Left lung (tissue), 10 donors: ENCODE measurements around the gene HLA-DQB1. TPM values are rescaled to one million over a fixed set of nuclear protein-coding genes. Genes with fewer than 3 reads are reported as not detected.

ENCODE experiments used
- ATAC-seq: fragments of 200-7000 bp; cut with Tn5 transposase; one replicate; pipeline ENCODE4 v1.9.1; 2020; ENCODE audit warnings: moderate library complexity
- DNase-seq, 4 donors: peaks; one replicate each; pipeline ENCODE4 v3.0.0-alpha.2; 2013 to 2020
- H3K27ac ChIP-seq, 2 donors: fragments of 200-600 bp; sonication (generic) in 1 of 2; one replicate each; pipeline versions ENCODE4 v1.5.0 to v1.8.0; 2020 to 2021
- H3K27me3 ChIP-seq, 2 donors: fragments of 200-600 bp; sonication (generic) in 1 of 2; one replicate each; pipeline versions ENCODE4 v1.5.0 to v1.8.0; 2020 to 2021
- H3K36me3 ChIP-seq, 2 donors: fragments of 200-600 bp; sonication (generic) in 1 of 2; one replicate each; pipeline versions ENCODE4 v1.5.0 to v1.8.0; 2020 to 2021
- H3K4me1 ChIP-seq, 2 donors: fragments of 200-600 bp; one replicate each; pipeline ENCODE4 v1.8.0; 2021
- H3K4me3 ChIP-seq, 2 donors: fragments of 200-600 bp; sonication (generic) in 1 of 2; one replicate each; pipeline versions ENCODE4 v1.5.0 to v1.8.0; 2020 to 2021; ENCODE audit warnings: mild to moderate bottlenecking in 1 of 2
- H3K9me3 ChIP-seq, 2 donors: fragments of 200-600 bp; sonication (generic) in 1 of 2; one replicate each; pipeline versions ENCODE4 v1.5.0 to v1.8.0; 2020 to 2021
- intact Hi-C, 2 donors: fragments of 100-400 bp; cut with DNase I; formaldehyde crosslinking; loops; one replicate each; pipeline versions ENCODE4 v1.11.2 to v1.14.2; 2022
- polyA plus RNA-seq, 6 donors: library from polyadenylated mRNA; unstranded; fragments of 120-200 nt; gene quantifications; one replicate each; pipeline ENCODE4 v1.2.1, GENCODE V29; 2013; ENCODE audit not compliant: insufficient read length in 6 of 6
- total RNA-seq, 2 donors: library from RNA; stranded (reverse); fragmentation: NEBNext Ultra II Directional; extraction: Animal tissue kit (Norgen Biotek cat#: 25700); gene quantifications; one replicate each; pipeline ENCODE4 v1.2.1, GENCODE V29; 2021
- TF ChIP-seq, protein P1 (sequence below), 2 donors: fragments of 200-600 bp; sonication (generic) in 1 of 2; IDR thresholded peaks; one replicate each; pipeline versions ENCODE4 v1.5.0 to v1.8.0; 2021; ENCODE audit warnings: antibody characterized with exemption in 2 of 2
- donor health status: DM: no; HTN: yes; CAD: no.
- donor health status: DM: no; HTN: no; CAD: no.

The HLA-DQB1 gene
- total and polyA plus RNA-seq, 8 donors, result 2.8 to 172 (median 6.8) TPM

DNA sequence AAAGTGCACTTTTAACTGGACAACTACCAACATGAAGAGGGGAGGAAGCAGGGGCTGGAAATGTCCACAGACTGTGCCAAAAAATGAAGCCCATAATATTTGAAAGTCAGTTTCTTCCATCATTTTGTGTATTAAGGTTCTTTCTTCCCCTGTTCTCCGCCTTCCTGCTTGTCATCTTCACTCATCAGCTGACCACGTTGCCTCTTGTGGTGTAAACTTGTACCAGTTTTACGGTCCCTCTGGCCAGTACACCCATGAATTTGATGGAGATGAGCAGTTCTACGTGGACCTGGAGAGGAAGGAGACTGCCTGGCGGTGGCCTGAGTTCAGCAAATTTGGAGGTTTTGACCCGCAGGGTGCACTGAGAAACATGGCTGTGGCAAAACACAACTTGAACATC, 25.3 kb downstream of the HLA-DQB1 start:
- no peak for ATAC-seq
- TF ChIP-seq, protein P1, sequence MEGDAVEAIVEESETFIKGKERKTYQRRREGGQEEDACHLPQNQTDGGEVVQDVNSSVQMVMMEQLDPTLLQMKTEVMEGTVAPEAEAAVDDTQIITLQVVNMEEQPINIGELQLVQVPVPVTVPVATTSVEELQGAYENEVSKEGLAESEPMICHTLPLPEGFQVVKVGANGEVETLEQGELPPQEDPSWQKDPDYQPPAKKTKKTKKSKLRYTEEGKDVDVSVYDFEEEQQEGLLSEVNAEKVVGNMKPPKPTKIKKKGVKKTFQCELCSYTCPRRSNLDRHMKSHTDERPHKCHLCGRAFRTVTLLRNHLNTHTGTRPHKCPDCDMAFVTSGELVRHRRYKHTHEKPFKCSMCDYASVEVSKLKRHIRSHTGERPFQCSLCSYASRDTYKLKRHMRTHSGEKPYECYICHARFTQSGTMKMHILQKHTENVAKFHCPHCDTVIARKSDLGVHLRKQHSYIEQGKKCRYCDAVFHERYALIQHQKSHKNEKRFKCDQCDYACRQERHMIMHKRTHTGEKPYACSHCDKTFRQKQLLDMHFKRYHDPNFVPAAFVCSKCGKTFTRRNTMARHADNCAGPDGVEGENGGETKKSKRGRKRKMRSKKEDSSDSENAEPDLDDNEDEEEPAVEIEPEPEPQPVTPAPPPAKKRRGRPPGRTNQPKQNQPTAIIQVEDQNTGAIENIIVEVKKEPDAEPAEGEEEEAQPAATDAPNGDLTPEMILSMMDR (IDR thresholded peaks at IDR 0.05), result no peak
- Histone ChIP-seq H3K36me3 (no peaks in the 10 kb centered on the region), H3K4me3 (no peak overlapping the region), H3K4me1 (peaks cover 0 to 17% of the 10 kb centered on the region in 2 donors), H3K9me3 (no peaks in the 10 kb centered on the region), H3K27me3 (no peaks in the 10 kb centered on the region), H3K27ac (no peak overlapping the region)
- intact Hi-C loops, result no loop called here
- DNase-seq, result no peak

- Histone ChIP-seq H3K4me1 (peaks cover 0 to 17% of the 10 kb centered on the region in 2 donors), H3K27me3 (no peaks in the 10 kb centered on the region), H3K9me3 (no peaks in the 10 kb centered on the region), H3K27ac (no peak overlapping the region), H3K36me3 (no peaks in the 10 kb centered on the region), H3K4me3 (no peak overlapping the region)
- ATAC-seq (no peak), DNase-seq (no peak)
- intact Hi-C loops, result no loop called here
- TF ChIP-seq, protein P1 (IDR thresholded peaks at IDR 0.05), result no peak
These were observed 26.7 kb downstream of the HLA-DQB1 start for GRCh38 chr6:32639440-32640394.

GRCh38 chr6:32638532-32639219, 27.8 kb downstream of the HLA-DQB1 start:
- no peaks in the 10 kb centered on the region for H3K9me3 ChIP-seq
- H3K4me3 ChIP-seq, result peak overlapping the region in 1 of 2 donors; percentile 39
- intact Hi-C loops, result no loop called here
- no peaks in the 10 kb centered on the region for H3K36me3 ChIP-seq
- H3K27me3 ChIP-seq, result no peaks in the 10 kb centered on the region
- peaks cover 0 to 17% of the 10 kb centered on the region in 2 donors for H3K4me1 ChIP-seq
- DNase-seq (no peak), ATAC-seq (no peak)
- H3K27ac ChIP-seq, result peak overlapping the region in 1 of 2 donors; percentile 50
- TF ChIP-seq, protein P1 (IDR thresholded peaks at IDR 0.05), result no peak

GRCh38 chr6:32637883-32638282, 28.6 kb downstream of the HLA-DQB1 start:
- TF ChIP-seq, protein P1 (IDR thresholded peaks at IDR 0.05), result no peak
- intact Hi-C loops, result no loop called here
- H3K4me3 ChIP-seq, result peak overlapping the region in 1 of 2 donors; percentile 39
- no peaks in the 10 kb centered on the region for H3K36me3 ChIP-seq
- ATAC-seq, result no peak
- peaks cover 0 to 16% of the 10 kb centered on the region in 2 donors for H3K4me1 ChIP-seq
- peak overlapping the region in 1 of 2 donors; percentile 50 for H3K27ac ChIP-seq
- no peaks in the 10 kb centered on the region for H3K9me3 ChIP-seq
- no peaks in the 10 kb centered on the region for H3K27me3 ChIP-seq
- no peak for DNase-seq
